GM18867 (cell line): ENCODE measurements around the gene UFD1.

Source experiments
- ATAC-seq: cut with Tn5 transposase; IDR thresholded peaks from one replicate; pipeline ENCODE4 v1.9.1; 2021; ENCODE audit warnings: mild to moderate bottlenecking, moderate library complexity; ENCODE audit not compliant: unreplicated experiment

UFD1 gene, protein sequence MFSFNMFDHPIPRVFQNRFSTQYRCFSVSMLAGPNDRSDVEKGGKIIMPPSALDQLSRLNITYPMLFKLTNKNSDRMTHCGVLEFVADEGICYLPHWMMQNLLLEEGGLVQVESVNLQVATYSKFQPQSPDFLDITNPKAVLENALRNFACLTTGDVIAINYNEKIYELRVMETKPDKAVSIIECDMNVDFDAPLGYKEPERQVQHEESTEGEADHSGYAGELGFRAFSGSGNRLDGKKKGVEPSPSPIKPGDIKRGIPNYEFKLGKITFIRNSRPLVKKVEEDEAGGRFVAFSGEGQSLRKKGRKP

DNA sequence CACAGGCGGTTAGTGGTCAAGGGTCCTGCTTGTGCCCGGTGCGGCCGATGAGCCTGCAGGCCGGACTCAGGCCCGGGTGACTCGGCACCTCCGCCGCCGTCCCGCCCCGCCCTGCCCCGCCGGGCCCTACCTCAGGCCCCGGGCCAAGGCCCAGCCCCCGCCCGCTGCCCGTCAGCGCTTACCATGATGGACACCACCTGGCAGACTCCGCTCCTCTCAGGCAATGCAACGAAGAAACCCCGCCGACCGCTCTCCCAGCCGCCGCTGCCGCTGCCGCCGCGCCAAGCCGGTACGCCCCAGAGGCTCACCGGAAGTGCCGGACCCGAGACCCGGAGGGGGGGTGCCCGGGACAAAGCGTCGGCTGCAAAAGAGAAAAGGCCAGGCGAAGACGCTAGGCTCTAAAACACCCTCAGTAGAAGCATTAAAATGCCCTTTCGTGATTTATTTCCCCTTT is at the start of gene UFD1:
Gene UFD1 (minus strand): TSS at position 293 of the 454 bp plus-strand sequence. CDS start 108 bp downstream, at position 185.
- ATAC-seq, result peak; percentile 56

DNA sequence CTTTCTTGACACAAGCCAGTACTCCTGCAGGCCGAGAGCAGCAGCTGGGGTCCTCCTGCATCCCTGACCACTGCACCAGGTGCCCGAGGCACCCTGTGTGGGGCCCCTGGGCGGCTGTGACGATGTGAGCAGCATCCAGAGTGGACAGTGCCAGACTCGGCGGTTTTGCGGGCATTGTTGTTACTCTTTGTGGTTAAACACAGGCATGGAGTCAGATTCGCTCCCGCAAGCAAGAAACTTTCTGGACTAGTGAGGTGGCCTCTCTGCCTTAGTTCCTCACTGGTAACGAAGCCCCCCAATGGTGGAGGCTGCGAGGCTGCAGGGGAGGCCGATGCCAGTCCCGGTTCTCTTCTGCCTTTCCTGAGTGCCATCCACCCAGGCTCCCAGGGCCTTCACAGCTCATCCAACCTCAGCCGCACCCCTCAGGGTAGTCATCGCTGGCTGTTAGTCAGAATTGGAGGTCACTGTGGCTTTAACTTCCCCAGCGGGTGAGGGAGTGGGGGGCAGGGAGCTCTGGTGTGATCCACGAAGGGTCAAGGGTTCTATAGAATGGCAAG is 48.9 kb upstream of the UFD1 start:
- ATAC-seq, result no peak

DNA sequence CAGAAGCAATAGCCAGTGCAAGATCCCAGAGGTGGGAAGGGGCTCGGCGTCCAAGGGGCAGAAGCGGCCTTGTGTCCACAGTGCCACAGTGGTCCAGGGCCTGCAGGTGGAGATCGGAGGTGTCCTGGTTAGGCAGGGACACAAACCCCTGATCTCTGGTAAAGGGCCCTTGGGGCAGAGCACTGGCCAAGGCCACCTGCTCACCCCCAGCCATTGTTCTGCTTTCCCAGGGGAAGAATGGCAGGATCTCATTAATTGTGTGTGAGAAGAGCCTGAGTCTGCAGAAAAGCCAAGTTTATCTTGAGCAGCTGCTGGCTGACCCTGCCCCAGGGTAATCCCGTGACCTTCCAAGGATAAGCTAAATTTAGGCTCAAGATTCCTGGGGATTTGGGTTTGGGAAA is 48.3 kb upstream of the UFD1 start:
- no peak for ATAC-seq

- no peak for ATAC-seq
Observed at GRCh38 chr22:19526702-19527111, 47.7 kb upstream of the UFD1 start.

DNA sequence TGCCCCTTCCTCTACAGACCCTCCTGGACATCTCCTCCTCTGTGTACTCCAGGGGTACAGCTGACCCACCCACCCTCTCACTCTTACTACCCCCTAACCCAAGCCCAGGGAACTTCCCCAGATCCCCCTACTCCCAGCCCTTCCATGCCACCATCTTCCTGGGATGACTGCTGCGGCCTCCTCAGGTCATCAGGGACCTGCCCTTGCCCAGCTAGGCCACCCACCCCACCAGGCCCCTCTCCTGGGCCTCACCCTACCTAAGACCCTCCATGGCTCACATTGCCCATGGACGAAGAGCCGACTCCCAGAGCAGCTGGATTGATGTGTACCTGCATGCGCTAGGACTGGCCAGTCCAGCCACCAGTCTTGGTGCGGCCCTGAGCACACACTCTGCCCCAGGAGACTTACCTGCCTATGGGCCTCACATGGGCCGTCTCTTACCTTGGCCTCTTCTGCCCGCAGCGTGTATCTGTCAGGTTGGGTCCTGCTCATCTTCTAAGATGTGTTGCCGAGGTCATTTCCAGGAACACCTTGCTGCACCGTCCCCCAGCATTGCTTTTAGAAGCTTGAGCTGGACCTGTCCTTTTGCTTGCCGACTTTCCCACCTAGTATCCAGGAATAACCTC is 47.2 kb upstream of the UFD1 start:
- no peak for ATAC-seq

GRCh38 chr22:19525666-19526065 is 46.7 kb upstream of the UFD1 start:
- no peak for ATAC-seq

DNA sequence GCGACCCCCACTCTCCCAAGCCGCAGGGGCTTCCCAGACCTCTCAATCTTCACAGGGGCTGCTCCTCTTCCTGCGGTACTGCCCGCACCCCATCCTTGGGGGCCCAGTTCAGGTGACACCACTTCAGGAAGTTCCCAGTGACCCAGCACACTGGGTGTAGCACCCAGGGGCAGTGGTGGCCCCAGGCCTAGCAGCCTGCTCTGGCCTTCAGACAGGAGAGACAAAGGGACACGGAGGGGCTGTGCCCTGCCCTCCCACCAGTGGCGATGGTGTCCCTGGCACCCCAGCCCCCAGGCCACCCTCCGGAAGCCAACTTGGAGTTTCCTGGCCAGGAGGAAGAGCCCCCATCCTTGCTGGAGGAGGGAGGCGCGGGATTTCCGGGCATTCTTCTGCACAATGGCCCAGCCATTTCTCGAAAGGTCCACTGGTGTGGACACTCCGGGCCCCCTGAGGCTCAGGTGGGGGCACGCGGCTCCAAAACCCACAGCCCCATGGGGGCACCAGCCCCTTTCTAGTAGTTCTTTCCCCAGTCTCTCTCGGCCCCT is 46.2 kb upstream of the UFD1 start:
- no peak for ATAC-seq

- no peak for ATAC-seq
Observed at GRCh38 chr22:19524170-19525115, 45.5 kb upstream of the UFD1 start, which contains the start of gene CLDN5. TSS of gene CLDN5 (minus strand) at chr22:19524410. CDS start at chr22:19524255, 155 bp downstream.

GRCh38 chr22:19523240-19524169 is 44.5 kb upstream of the UFD1 start:
- ATAC-seq, result no peak

- ATAC-seq, result no peak
Observed at GRCh38 chr22:19522881-19523239, 43.9 kb upstream of the UFD1 start.

DNA sequence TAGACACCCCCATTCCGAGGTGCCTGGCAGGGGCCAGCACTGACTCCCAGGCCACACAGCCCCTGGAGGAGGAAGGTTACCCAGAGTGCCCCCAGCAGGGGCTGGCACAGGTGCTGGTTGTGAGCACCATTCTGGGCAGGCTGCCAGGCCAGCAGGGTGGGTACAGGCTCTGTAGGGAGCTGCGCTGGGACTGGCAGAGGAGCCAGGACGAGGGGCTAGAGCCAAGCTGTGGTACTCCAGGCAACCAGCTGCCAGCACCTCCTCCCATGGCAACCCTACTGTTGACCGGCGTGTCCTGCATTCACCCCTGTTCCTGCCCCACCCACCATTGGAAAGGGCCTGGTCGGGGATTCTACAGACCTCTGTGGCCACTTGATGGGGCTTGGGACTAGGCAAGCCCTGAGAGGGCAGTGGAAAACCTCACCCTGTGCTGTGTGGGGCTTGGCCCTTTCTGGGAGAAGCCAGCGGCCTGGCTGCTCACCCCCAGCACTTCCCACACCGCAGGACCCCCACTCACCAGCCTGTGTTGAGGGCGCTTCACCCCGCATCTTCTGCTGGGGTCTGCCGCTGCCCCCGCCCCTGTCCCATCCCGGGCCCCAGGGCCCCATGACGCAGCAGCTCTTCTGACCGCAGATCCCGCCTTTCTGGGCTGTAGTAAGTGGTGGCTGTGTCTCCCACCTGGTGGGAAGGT is 43.3 kb upstream of the UFD1 start:
- ATAC-seq, result no peak

DNA sequence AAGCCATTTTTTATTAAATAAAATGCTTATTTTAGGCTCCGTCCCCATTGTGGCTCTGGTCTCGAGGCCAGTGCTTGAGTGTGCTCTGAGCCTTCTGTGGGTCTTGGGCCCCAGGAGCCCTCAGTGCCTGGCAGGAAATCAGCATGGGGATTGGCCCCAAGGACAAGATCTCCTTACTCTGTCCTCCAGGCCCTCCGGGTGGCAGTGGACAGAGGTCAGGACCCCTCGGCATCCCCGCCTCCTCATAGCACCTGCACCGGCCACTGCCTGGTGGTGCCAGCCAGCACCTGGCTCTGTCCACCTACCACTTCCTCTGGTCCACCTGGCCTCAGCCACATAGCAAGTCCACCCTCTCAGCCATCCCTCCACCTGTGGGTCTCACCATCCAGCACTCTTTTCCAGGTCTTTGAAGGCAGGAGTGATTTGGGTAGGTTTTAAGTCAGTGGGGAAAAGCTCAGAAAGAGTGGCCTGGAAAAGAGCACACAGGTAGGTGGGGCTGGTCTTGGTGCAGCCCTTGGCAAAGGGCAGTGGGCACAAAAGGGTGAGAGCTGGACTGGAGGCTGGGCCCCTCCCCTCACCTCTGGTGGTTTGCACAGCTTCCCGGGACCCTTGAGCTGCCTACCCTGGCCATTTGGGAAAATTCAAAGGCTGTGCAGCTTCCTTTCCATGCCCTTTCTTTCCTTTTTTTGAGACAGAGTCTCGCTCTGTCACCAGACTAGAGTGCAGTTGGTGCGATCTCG is 41.7 kb upstream of the UFD1 start:
- no peak for ATAC-seq

DNA sequence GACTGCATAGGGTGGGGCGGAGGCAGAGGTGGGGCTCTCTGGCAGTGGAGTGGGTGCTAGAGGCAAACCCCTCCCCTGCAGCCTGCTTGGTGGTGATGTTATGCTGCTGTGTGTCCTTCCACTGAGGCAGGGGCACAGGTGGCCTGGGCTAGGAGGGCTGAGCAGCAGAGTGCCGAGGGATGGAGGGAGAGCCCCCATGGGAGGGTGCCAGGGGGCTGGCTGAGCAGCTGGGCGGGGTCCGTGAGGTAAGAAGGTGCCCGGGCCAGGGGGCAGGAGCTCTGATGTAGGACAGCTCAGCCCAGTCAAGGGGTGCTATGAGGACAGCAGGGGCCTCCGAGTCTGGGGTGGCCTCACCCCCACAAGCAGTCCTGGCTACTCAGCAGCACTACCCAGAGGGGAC is 41.0 kb upstream of the UFD1 start:
- no peak for ATAC-seq

- ATAC-seq, result no peak
Observed at GRCh38 chr22:19519041-19519926, 40.3 kb upstream of the UFD1 start.

GRCh38 chr22:19518635-19519034 is 39.6 kb upstream of the UFD1 start:
- ATAC-seq, result no peak

DNA sequence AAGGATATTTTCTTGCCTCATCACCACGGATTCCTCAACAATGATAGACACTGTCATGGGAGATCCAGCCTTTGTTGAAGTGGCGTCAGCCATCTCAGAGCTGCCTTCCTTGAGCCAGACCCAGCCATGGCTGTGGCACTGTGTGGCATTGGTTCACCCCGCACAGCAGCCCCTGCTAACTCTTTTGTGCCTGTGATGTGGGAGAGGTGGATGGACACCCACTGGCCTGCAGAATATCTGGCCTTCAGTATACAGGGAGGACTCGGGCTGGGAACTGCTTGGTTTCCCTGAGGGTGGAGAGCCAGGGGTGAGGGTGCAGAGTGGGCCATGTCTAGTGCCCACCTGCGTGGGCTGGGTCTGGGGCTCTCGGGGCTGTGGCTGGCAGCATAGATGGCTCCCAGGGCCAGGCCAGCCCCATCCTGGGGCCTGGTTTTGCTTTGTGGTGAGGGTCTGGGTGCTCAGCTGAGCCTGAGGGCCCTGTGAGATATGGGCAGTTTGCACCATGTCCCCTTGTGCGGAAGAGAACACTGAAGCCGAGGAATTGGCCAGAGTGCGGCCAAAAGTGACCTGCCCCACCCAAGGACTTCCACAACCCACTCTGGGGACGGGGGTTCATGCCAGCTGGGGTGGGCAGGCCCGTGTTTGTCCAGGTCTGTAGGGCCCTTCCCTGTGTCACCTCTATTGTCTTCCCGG is 39.1 kb upstream of the UFD1 start:
- ATAC-seq, result no peak

DNA sequence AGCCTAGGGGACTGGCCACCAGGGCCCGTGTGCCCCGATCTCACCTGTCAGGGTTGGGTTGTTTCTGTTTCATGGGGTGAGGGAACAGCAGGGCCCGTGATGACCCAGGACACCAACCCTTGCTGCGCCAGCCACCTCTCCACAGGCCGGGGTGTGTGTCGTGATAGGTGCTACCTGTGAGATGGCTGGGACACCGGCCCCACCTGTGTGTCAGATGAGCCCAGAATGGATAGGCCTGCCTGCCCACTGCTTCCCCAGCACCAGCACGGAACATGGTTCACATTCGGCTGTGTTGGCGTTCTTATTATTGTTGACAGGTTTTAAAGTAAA is 38.1 kb upstream of the UFD1 start:
- no peak for ATAC-seq
